Activated T-cell treated with anti-CD3 and anti-CD28 coated beads, Interleukin-2, amount 50 U/mL, for 48 hours (primary cell): Measurements from ENCODE around the gene IRF3.

ENCODE experiments used
- DNase-seq, 2 experiments: peaks; one replicate each; pipeline ENCODE4 v3.0.0-alpha.2; 2020

Gene IRF3

DNA sequence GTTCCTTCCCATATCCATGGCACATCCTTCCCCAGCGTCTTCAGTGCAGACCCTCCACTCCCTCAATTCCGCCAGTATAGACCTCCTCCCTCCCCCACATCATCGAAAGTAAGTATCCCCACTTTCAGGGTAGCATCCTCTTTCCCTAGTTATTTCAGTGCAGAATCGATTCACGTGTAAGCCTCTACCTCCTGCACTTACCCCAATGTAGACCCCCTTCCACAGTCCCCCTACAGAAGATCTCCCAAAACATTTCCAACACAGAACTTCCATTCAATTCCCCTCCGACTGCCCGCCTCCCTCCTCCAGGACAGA is 664 bp downstream of the IRF3 start:
- no peak for DNase-seq

DNA sequence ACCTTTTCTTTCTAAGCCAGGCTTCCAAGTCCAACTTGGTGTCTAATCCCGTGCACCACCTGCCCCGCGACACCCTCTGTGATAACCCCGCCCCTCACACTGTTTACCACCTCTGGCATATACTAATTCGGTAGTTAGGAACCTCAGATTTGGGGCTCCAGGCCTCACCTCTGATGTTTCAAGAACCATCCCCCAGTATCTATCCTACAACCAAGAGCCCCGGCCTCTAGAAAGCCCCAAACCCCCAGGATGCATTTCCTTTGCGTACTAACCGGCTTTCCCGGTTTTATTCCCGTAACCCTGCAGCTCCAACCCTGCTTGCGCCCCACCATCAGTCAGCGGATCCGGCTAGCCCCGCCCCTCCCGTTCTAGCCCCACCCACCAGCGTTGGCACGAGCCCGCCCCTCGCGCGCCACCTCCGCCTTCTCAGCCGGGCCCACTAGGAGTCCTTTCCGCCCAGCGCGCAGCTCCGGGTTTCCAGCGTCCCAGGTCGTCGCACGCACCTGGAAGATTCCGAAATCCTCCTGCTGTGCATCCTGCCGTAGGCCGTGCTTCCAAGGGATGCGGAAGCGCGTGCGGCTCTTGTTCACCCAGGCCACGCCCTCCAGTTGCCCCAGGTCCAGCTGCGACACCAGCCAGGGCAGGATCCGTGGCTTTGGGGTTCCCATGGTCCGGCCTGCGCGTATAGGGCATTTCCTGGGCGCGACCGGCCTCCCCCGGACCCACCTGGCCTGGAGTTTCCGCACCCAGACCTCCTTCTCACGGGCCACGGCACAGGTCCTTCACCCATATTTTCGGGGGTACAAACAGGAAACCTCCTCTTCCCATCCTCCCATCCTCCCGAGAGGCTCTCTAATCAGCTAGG is 1.3 kb downstream of the IRF3 start:
- peak; percentile 95 to 96 for DNase-seq

DNA sequence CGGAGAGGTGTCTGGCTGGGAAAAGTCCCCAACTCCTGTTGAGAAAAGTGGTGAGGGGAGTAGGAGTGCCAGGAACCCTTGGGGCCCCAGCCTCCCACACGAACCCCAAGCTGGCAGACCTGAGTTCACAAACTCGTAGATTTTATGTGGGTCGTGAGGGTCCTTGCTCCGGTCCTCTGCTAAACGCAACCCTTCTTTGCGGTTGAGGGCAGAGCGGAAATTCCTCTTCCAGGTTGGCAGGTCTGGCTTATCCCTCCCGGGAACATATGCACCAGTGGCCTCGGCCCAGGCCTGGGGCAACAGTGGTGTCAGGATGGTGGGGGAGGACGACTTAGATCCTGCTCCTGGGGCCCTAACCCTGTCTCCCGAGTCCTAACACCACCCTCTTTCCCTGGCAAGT is 2.4 kb downstream of the IRF3 start:
- DNase-seq, result no peak

GRCh38 chr19:49662011-49662410 is 3.6 kb downstream of the IRF3 start:
- DNase-seq, result no peak

DNA sequence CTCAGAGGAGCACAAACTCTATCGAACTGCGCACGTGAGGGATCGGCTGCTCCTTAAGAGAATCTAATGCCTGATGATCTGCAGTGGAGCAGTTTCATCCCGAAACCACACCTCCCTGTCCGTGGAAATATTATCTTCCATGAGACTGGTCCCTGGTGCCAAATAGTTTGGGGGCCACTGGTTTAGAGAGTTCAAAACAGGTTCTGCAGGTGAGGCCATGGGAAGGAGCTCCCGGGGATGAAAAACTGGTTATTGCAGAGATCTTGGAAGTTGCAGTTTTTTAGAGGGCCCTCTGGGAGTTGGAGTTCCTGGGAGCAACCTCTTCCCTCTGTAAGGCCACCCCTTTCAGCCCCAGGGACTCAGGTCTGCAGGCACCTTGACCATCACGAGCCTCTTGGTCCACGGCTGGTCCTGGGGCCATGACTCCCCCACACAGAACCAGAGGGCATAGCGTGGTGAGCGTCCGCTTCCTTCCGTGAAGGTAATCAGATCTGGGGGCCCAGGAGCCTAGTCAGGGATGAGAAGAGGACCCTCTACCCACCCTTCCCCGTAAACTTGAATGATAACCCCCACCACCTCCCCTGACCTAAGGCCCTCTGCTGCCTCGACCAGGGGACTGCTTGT is 5.2 kb downstream of the IRF3 start:
- DNase-seq, result no peak

DNA sequence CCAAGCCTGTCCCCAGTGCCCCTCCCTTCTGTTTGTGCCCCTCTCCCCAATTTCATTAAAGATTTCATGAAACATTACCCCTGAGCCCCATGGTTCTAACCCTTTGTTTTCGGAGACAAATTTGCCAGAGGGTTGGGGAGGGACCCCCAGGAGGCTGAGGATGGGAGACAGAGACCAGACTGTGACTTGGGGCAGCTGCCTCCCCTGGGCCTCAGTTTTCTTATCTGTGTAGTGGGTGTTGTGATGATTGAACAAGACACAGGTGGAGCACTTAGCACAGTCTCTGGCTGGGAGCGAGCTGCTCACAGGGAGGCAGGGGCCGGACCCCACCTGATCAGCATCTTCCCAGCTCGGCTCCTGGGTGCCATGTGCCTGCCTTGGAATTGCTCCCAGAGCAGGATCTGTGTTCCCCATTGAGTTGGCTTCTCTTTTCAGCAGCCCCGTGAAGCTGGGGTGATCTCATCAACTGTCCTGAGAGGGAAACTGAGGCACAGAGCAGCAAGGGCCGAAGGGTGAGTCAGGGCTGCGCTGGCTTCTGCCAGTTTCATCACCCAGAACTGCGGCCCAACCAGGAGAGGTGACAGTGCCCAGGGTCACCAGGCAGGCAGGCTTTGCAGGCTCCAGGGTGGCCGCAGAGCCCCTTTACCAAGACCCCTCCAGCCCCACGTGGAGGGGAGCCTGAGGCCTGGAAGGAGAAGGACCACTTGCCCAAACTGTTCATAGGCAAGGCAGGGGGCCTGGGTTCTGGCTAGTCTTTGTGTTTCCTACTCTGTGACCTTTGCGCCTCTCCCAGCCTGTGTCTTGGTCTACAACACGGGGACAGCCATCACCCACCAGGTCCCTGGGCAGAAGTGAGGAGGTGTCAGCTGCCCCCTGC is 6.9 kb downstream of the IRF3 start:
- no peak for DNase-seq

DNA sequence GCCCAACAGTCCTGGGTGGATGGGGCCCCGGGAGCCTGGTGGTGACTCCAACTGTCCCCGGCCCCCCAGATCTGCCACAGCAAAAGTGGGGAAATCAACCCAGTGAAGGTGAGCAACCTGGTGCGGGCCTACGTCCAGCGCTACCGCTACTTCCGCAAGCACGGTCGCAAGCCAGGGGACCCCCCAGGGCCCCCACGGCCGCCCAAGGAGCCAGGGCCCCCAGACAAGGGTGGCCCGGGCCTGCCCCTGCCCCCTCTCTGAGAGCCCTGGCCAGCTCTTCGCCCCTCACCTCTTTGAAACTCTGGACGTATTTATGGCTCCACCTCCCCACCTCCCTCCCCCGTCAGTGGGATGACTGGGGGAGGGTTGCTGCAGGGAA is 7.5 kb downstream of the IRF3 start:
- DNase-seq, result no peak

DNA sequence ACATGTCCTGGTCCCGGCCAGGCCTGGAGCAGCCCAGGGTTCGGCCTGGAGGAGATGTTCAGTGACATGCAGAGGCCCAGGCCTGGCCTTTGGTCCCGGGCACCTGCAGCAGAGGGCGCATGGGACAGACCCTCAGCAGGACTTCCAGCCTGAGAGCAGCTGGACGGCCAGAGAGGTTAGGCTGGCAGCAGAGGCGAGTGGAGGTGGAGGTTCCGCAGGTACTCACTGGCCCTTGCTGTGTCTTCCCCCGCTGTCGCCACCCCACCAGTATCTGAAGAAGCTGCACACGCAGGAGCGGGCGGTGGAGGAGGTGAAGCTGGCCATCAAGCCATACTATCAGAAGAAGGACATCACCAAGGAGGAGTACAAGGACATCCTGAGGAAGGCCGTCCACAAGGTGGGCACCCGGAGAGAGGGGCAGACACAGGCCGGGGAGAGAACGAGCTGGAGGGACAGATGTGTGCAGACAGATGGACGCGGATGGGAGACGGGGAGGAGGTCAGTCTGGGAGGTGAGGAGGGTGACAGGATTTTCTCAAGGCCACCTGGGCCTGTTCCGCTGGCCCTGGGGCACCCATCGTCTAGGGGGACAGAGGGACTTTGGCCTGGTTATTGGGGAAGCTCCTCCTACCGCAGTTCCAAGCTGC is 8.0 kb downstream of the IRF3 start:
- no peak for DNase-seq

- DNase-seq, result no peak
These were observed 9.1 kb downstream of the IRF3 start for GRCh38 chr19:49656456-49657109.

DNA sequence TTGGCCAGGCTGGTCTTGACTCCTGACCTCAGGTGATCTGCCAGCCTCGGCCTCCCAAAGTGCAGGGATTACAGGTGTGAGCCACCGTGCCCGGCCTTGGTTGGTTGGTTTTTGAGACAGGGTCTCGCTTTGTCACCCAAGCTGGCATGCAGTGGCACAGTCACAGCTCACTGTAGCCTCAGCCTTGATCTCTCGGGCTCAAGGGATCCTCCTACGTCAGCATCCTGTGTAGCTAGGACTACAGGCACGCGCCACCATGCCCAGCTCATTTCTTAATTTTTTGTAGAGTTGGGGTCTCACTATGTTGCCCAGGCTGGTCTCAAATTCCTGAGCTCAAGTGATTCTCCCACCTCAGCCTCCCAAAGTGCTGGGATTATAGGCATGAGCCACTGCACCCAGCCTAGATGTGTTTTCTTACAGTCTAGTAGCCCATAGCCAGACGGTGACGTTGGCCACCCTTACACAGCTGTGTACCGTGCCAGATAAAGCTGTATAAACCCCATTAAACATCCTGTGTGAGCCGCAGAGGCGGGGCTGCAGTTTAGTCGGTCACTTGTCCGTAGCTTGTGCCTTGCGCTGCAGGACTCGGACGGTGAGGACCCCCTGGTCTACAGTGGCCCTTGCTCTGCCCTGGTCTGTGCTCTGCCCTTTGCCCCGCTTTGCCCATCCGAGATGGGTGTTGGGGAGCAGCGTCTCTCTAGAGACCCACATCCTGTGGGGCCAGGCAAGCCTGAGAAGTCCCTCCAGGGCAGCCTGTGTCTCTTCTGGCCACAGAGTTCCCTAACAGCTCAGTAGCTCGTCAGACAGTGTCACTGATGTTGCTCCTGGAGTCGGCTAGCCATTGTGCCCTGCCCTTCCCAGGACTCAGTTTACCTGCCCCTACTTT is 9.8 kb downstream of the IRF3 start:
- DNase-seq, result no peak

- no peak for DNase-seq
These were observed 11.1 kb downstream of the IRF3 start for GRCh38 chr19:49654581-49654980.

GRCh38 chr19:49653466-49653806 is 12.2 kb downstream of the IRF3 start:
- DNase-seq, result no peak

GRCh38 chr19:49652551-49653465 is 12.8 kb downstream of the IRF3 start:
- DNase-seq, result no peak

DNA sequence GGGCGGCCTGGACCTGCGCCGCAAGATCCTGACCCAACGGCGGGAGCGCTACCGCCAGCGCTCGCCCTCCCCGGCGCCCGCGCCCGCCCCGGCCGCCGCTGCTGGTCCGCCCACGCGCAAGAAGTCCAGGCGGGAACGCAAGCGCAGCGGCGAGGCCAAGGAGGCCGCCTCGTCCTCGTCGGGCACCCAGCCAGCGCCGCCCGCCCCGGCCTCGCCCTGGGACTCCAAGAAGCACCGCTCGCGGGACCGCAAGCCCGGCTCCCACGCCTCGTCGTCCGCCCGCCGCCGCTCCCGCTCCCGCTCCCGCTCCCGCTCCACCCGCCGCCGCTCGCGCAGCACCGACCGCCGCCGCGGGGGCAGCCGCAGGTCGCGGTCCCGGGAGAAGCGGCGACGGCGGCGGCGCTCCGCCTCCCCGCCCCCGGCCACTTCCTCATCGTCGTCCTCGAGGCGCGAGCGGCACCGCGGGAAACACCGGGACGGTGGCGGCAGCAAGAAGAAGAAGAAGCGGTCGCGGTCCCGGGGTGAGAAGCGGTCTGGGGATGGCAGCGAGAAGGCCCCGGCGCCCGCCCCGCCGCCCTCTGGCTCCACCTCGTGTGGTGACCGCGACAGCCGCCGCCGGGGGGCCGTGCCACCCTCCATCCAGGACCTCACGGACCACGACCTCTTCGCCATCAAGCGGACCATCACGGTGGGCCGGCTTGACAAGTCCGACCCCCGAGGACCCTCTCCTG is 13.7 kb downstream of the IRF3 start:
- DNase-seq, result no peak

- no peak for DNase-seq
These were observed 14.4 kb downstream of the IRF3 start for GRCh38 chr19:49651029-49651819.

DNA sequence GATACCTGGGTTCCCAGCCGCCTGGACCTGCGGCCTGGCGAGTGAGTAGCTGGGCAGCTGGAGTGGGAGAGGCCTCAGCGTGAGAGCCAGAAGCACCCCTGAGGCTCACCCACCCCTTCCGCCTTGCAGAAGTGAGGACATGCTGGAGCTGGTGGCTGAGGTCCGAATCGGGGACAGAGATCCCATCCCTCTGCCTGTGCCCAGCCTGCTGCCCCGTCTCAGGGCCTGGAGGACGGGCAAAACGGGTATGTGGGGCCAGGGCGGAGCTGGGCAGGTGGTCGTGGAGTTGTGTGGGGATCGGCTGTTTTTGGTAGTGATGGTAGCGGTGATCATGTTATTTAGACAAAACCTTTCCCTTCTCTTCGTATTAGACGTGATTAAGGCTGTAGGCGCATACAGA is 19.1 kb downstream of the IRF3 start:
- no peak for DNase-seq

DNA sequence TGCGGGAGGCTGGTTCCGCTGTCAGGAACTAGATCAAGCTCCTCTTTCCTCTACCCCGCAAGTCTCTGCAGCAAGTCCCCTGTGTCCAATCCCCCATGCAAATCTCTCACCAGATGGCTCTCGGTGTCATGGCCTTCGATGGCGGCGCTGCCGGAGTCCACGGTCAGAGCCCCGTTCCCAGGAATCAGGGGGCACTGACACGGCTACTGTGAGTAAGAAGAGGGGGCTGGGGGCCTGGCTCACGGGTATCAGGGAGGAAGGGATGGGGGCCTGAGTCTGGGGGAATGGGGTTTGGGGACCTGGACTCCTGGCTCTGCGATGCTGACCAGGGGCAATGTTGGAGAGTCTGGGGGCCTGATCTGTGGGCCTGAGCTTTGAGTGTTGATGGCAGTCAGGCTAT is 19.7 kb downstream of the IRF3 start:
- no peak for DNase-seq

DNA sequence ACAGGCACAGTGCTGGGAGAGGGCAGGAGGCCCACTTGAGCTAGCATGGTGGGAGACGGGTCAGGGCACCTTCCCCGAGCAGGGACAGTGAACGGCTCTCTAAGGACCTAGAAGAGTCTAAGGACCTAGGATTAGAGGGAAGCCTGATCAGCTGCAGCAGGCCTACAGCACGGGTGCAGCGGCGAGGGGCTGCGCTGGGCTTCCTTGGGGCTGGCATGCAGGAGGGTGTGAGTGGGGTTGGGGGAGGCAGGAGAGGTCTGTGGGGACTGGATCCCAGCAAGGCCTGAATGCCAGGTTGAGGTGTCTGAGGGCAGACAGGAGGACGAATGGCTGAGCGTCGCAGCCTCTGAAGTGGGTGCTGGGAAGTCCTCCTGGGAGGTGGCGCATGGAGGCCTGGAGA is 20.1 kb downstream of the IRF3 start:
- DNase-seq, result no peak

- peak in 1 of 2 experiments; percentile 38 for DNase-seq
These were observed 22.2 kb downstream of the IRF3 start for GRCh38 chr19:49643466-49643865.
